Islet precursor cell (in vitro differentiated cells): ENCODE results near the gene TMED6.
"Not testable (repeated sequence)": the region's sequence is repeated elsewhere in the genome, so short reads cannot be mapped to it uniquely, and the experiment has no call there.

ENCODE experiments used
- DNase-seq: peaks from one replicate; pipeline ENCODE4 v3.0.0-alpha.2; 2018

TMED6 gene

DNA sequence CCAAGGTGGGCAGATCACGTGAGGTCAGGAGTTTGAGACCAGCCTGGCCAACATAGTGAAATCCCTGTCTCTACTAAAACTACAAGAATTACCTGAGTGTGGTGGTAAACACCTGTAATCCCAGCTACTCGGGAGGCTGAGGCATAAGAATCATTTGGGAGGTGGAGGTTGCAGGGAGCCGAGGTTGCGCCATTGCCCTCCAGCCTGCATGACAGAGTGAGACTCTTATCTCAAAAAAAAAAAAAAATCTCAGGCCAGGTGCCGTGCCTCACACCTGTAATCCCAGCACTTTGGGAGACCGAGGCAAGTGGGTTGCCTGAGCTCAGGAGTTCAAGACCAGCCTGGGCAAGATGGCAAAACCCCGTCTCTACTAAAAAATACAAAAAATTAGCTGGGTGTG, 54.8 kb downstream of the TMED6 start:
- DNase-seq = not testable (repeated sequence)

DNA sequence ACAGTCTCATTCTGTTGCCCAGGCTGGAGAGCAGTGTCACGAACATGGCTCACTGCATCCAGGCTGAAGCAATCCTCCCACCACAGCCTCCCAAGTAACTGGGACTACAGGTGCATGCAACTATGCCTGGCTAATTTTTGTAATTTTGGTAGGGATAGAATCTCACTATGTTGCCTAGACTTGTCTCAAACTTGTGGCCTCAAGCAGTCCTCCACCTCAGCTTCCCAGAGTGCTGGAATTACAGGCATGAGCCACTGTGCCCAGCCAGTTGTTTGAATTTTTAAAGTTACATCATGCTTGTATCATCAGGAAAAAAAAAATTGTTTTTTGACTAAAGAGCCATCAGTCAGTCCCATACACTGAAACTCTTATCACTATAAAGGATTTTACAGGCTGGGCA, 57.5 kb downstream of the TMED6 start:
- DNase-seq = no peak

- DNase-seq = no peak
Observed at GRCh38 chr16:69293401-69293800, 58.2 kb downstream of the TMED6 start.
